ENCODE results near the gene MCUR1. TPM values are rescaled to one million over a fixed set of nuclear protein-coding genes. Genes with fewer than 3 reads are reported as not detected.
A peak's percentile ranks its signal among the peaks of the same experiment; 100 is the strongest.
"Not testable (repeated sequence)": the region's sequence is repeated elsewhere in the genome, so short reads cannot be mapped to it uniquely, and the experiment has no call there.

The MCUR1 gene
- total RNA-seq, 2 experiments from 2014 or later = 34.8 to 38.0 TPM

DNA sequence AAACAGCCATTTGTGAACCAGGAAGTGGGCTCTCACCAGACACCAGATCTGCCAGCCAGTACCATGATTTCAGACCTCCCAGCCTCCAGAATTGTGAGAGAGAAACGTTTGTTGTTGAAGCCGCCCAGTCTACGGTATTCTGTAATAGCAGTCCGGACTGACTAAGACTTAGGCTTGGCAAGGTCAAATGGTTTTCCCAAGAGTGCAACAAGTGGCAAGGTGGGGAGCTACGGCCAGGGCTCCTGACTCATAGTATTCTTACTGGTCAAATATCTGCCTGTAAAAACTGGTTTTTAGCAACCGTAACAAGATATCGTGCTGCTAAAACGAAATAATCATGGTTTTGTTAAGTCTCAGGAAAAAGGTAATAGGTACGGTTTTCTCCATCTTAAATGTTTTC is 37.8 kb downstream of the MCUR1 start:
- Mint-ChIP-seq H3K9me3 (no peaks in the 10 kb centered on the region), H3K27ac (no peak overlapping the region), H3K4me1 (ENCODE audit: low read depth) (no peaks in the 10 kb centered on the region), H3K36me3 (ENCODE audit: low read depth) (no peaks in the 10 kb centered on the region), H3K4me3 (no peak overlapping the region), H3K27me3 (no peaks in the 10 kb centered on the region)
- DNase-seq (no peak), ATAC-seq (no peak)
- CTCF ChIA-PET = interaction anchor here (2.2 kb wide), 1 partner anchor 18 kb away, joined by 8 read pairs; no protein-coding TSS in a partner anchor
- intact Hi-C loops (cut with micrococcal nuclease) = no loop called here
- TF ChIP-seq, protein P1, sequence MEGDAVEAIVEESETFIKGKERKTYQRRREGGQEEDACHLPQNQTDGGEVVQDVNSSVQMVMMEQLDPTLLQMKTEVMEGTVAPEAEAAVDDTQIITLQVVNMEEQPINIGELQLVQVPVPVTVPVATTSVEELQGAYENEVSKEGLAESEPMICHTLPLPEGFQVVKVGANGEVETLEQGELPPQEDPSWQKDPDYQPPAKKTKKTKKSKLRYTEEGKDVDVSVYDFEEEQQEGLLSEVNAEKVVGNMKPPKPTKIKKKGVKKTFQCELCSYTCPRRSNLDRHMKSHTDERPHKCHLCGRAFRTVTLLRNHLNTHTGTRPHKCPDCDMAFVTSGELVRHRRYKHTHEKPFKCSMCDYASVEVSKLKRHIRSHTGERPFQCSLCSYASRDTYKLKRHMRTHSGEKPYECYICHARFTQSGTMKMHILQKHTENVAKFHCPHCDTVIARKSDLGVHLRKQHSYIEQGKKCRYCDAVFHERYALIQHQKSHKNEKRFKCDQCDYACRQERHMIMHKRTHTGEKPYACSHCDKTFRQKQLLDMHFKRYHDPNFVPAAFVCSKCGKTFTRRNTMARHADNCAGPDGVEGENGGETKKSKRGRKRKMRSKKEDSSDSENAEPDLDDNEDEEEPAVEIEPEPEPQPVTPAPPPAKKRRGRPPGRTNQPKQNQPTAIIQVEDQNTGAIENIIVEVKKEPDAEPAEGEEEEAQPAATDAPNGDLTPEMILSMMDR (IDR thresholded peaks at IDR 0.05) = no peak
- POLR2A ChIA-PET = no interaction called here

DNA sequence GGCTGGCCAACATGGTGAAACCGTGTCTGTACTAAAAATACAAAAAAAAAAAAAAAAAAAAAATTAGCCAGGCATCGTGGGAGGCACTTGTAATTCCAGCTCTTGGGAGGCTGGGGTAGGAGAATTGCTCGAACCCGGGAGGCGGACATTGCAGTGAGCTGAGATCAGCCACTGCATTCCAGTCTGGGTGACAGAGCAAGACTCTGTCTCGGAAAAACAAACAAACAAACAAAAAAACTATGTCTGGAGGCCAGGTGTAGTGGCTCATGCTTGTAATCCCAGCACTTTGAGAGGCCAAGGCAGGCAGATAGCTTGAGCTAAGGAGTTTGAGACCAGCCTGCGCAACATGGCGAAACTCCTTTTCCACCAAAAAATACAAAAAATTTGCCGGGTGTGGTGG is 38.9 kb downstream of the MCUR1 start:
- H3K4me1 Mint-ChIP-seq (ENCODE audit: low read depth); ATAC-seq; H3K4me3 Mint-ChIP-seq; H3K27me3 Mint-ChIP-seq; DNase-seq; intact Hi-C loops (cut with micrococcal nuclease); POLR2A ChIA-PET; H3K9me3 Mint-ChIP-seq; H3K27ac Mint-ChIP-seq; H3K36me3 Mint-ChIP-seq (ENCODE audit: low read depth): not testable (repeated sequence)
- CTCF ChIA-PET = interaction anchor here (2.2 kb wide), 1 partner anchor 19 kb away, joined by 8 read pairs; no protein-coding TSS in a partner anchor

DNA sequence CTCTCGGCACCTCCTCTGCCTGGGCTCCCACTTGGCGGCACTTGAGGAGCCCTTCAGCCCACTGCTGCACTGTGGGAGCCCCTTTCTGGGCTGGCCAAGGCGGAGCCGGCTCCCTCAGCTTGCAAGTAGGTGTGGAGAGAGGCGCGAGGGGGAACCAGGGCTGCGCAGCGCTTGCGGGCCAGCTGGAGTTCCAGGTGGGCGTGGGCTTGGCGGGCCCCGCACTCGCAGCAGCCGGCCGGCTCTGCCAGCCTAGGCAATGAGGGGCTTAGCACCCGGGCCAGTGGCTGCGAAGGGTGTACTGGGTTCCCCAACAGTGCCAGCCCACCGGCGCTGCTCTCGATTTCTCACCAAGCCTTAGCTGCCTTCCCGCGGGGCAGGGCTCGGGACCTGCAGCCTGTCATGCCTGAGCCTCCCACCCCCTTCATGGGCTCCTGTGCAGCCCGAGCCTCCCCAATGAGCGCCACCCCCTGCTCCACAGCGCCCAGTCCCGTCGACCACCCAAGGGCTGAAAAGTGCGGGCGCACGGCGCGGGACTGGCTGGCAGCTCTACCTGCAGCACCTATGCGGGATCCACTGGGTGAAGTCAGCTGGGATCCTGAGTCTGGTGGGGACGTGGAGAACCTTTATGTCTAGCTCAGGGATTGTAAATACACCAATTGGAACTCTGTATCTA is 41.9 kb downstream of the MCUR1 start:
- H3K9me3 Mint-ChIP-seq; intact Hi-C loops (cut with micrococcal nuclease); CTCF ChIA-PET; DNase-seq; H3K4me3 Mint-ChIP-seq; H3K27ac Mint-ChIP-seq; H3K36me3 Mint-ChIP-seq (ENCODE audit: low read depth); ATAC-seq; H3K27me3 Mint-ChIP-seq; H3K4me1 Mint-ChIP-seq (ENCODE audit: low read depth): not testable (repeated sequence)
- POLR2A ChIA-PET = interaction anchor here (1.3 kb wide), 1 partner anchor 12 kb away, joined by 3 read pairs; no protein-coding TSS in a partner anchor

DNA sequence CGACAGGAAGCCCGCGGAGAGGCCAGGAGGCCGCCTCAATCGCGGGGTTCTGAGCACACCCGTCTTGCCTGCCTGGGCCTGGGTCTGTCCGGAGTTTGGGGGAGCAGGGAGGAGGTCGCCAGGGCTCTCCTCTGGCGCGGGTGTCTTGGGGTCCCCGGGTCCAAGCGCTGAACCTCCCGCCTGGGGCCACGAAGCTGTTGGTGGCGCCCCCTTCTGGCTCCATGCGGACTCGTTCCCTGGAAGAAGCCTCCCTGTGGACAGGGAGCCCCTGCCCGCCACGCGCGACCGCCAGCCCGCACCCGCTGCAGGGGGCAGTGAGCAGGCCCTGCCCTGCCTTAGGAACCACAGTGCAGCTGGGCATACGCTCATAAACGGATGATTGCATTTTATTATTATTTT is 44.7 kb downstream of the MCUR1 start:
- ChIA-PET CTCF (interaction anchor here (1.0 to 1.4 kb wide), 4 partner anchors 46 to 159 kb away, joined by 3 to 4 read pairs (median 3); no protein-coding TSS in a partner anchor), POLR2A (no interaction called here)
- no peaks in the 10 kb centered on the region for H3K9me3 Mint-ChIP-seq
- H3K4me1 Mint-ChIP-seq (ENCODE audit: low read depth) = peaks cover 20% of the 10 kb centered on the region
- ATAC-seq = no peak
- no peak overlapping the region for H3K4me3 Mint-ChIP-seq
- no peaks in the 10 kb centered on the region for H3K36me3 Mint-ChIP-seq (ENCODE audit: low read depth)
- no peak overlapping the region for H3K27ac Mint-ChIP-seq
- TF ChIP-seq, protein P1 (IDR thresholded peaks at IDR 0.05) = no peak
- H3K27me3 Mint-ChIP-seq = peaks cover 3% of the 10 kb centered on the region
- intact Hi-C loops (cut with micrococcal nuclease) = loop anchor here (10.0 kb wide), 1 partner anchor 155 kb away; the partner anchor contains the start of gene NOL7
- peak; percentile 46 for DNase-seq

DNA sequence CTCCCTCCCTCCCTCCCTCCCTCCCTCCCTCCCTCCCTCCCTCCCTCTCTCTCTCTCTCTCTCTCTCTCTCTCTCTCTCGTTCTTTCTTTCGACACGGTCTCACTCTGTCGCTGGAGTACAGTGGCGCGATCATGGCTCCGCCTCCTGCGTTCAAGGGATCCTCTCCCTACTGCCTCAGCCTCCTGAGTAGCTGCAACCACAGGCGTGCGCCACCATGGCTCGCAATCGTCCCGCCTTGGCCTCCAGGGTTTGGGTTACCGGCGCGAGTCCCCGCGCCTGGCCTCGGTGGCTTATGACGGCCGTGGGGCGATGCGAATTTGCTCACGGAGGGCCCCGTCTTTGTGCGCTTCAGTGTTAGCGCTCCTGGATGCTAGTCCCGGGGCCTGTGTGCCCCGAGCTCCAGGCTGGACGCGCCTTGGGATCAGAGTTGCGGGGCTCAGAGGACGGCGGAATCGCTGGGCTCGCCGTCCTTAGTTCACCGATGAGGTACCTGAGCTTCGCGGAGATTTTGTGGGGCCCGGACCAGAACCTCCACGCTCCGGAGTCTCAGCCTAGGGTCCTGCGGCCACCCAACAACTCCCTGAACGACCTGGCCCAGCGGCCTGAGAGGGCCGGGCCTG is 45.2 kb downstream of the MCUR1 start:
- peaks cover 3% of the 10 kb centered on the region for H3K27me3 Mint-ChIP-seq
- H3K4me3 Mint-ChIP-seq = no peak overlapping the region
- H3K9me3 Mint-ChIP-seq = peaks cover under 1% of the 10 kb centered on the region
- ATAC-seq (no peak), DNase-seq (no peak)
- CTCF ChIA-PET = interaction anchor here (1.1 to 1.4 kb wide), 3 partner anchors 27 to 159 kb away, joined by 3 read pairs; no protein-coding TSS in a partner anchor
- intact Hi-C loops (cut with micrococcal nuclease) = loop anchor here (10.0 kb wide), 1 partner anchor 154 kb away; the partner anchor contains the start of gene NOL7
- H3K4me1 Mint-ChIP-seq (ENCODE audit: low read depth) = peaks cover 20% of the 10 kb centered on the region
- no peaks in the 10 kb centered on the region for H3K36me3 Mint-ChIP-seq (ENCODE audit: low read depth)
- TF ChIP-seq, protein P1 (IDR thresholded peaks at IDR 0.05) = no peak
- H3K27ac Mint-ChIP-seq = no peak overlapping the region
- POLR2A ChIA-PET = no interaction called here

Measured in activated CD8-positive, alpha-beta T cell treated with anti-CD3 and anti-CD28 coated beads for 36 hours (primary cell).